Measurements from ENCODE around the gene TPRG1. TPM values are rescaled to one million over a fixed set of nuclear protein-coding genes. Genes with fewer than 3 reads are reported as not detected.

Gene TPRG1
- total RNA-seq, 4 donors from 2014 or later = 18.9 to 46.2 (median 36.9) TPM

GRCh38 chr3:189249987-189250386 is 78.2 kb downstream of the TPRG1 start:
- H3K4me3 ChIP-seq (ENCODE audit: low read depth, poor library complexity, severe bottlenecking) = no peak overlapping the region
- intact Hi-C loops (cut with DNase I; ENCODE audit: low total_unique reads) = no loop called here
- no peak for TF ChIP-seq POLR2A (IDR thresholded peaks at IDR 0.05)
- no peak for TF ChIP-seq CTCF (IDR thresholded peaks at IDR 0.05)
- no peak for DNase-seq (ENCODE audit: low spot score in 2 of 2)
- WGBS, 2 donors = 65 to 70% methylated on average over 1 of the region's 1 CpG

- intact Hi-C loops (cut with DNase I; ENCODE audit: low total_unique reads) = no loop called here
- no peak for DNase-seq (ENCODE audit: low spot score in 2 of 2)
- no peak for TF ChIP-seq POLR2A (IDR thresholded peaks at IDR 0.05)
- no peak for TF ChIP-seq CTCF (IDR thresholded peaks at IDR 0.05)
- 82 to 92% methylated on average over 3 of the region's 3 CpGs for WGBS, 2 donors
- no peak overlapping the region for H3K4me3 ChIP-seq (ENCODE audit: low read depth, poor library complexity, severe bottlenecking)
Measured at GRCh38 chr3:189258261-189258660, 86.5 kb downstream of the TPRG1 start.

- no peak overlapping the region for H3K4me3 ChIP-seq (ENCODE audit: low read depth, poor library complexity, severe bottlenecking)
- intact Hi-C loops (cut with DNase I; ENCODE audit: low total_unique reads) = no loop called here
- 68 to 72% methylated on average over 11 of the region's 11 CpGs for WGBS, 2 donors
- TF ChIP-seq CTCF (IDR thresholded peaks at IDR 0.05) = no peak
- no peak for TF ChIP-seq POLR2A (IDR thresholded peaks at IDR 0.05)
- DNase-seq (ENCODE audit: low spot score in 2 of 2) = peak in 1 of 2 donors; percentile 85
Measured at GRCh38 chr3:189260556-189261493, 89.1 kb downstream of the TPRG1 start.

GRCh38 chr3:189262746-189263145 is 91.0 kb downstream of the TPRG1 start:
- H3K4me3 ChIP-seq (ENCODE audit: low read depth, poor library complexity, severe bottlenecking) = no peak overlapping the region
- intact Hi-C loops (cut with DNase I; ENCODE audit: low total_unique reads) = no loop called here
- no peak for TF ChIP-seq CTCF (IDR thresholded peaks at IDR 0.05)
- no peak for TF ChIP-seq POLR2A (IDR thresholded peaks at IDR 0.05)
- DNase-seq (ENCODE audit: low spot score in 2 of 2) = no peak
- 42 to 51% methylated on average over 3 of the region's 3 CpGs for WGBS, 2 donors

- H3K4me3 ChIP-seq (ENCODE audit: low read depth, poor library complexity, severe bottlenecking) = no peak overlapping the region
- peak in 1 of 2 donors; percentile 32 for DNase-seq (ENCODE audit: low spot score in 2 of 2)
- intact Hi-C loops (cut with DNase I; ENCODE audit: low total_unique reads) = no loop called here
- no peak for TF ChIP-seq POLR2A (IDR thresholded peaks at IDR 0.05)
- no peak for TF ChIP-seq CTCF (IDR thresholded peaks at IDR 0.05)
- WGBS, 2 donors = 51 to 55% methylated on average over 7 of the region's 7 CpGs
Measured at GRCh38 chr3:189267981-189268613, 96.3 kb downstream of the TPRG1 start.

Measured in lower leg skin (tissue), 4 donors.